ENCODE measurements around the gene SLC13A3.

The SLC13A3 gene

DNA sequence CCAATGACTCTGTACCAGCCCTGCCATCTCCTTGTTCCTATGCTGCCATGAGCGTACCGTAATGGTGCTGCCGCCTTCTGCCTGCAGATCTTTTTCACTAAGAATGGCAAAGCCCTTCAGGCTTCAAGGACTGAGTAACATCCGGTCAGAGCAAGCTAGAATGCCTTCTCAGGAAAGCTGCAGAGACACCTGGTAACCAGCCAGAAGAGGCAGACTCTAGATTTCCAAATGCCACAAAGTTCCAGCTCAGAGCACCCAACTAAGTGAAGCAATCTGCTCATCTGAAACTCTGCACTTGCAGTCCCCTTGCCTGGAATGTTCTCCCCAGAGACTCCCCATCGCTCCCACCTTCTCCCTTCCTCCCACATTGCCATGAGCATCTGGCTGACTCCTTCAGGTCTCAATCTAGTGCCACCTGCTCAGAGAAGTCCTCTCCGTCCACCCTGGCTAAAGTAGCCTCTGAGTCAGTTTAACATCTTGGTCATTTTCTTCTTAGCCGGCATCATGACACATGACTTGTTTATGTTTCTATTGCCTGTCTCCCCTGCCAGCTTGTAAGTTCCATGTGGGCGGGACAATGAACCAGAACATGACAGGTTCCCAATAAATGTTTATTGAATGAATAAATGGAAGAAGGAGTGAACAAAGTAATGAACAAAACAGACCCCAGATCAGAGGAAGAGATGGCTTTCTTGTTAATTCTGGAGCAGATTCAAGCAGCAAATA, 93.9 kb downstream of the SLC13A3 start:
- DNase-seq (ENCODE audit: low read depth): no peak

DNA sequence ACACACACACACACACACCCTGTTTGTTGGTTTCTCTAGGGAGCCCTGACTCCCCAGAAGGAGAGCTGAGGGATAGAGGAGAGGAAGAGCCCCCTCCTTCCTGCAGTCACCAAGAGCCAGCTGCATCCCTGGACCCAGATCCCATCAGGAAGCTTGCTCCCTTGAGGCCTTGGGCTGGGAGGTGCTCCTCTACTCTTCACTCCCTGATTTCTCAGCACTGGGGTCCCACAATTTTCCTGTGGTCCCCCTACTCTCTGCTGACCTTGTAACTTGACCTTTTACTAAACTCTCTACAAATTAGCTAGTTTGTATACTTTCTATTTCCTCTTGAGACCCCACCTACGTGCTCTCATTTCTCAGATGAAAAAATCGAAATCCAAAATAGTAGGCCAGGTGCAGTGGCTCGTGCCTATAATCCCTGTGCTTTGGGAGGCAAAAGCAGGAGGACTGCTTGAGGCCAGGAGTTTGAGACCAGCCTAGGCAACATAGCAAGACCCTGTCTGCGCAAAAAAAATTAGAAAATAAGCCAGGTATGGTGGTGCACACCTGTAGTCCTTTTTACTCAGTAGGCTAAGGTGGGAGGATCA, 95.8 kb downstream of the SLC13A3 start:
- no peak for DNase-seq (ENCODE audit: low read depth)

DNA sequence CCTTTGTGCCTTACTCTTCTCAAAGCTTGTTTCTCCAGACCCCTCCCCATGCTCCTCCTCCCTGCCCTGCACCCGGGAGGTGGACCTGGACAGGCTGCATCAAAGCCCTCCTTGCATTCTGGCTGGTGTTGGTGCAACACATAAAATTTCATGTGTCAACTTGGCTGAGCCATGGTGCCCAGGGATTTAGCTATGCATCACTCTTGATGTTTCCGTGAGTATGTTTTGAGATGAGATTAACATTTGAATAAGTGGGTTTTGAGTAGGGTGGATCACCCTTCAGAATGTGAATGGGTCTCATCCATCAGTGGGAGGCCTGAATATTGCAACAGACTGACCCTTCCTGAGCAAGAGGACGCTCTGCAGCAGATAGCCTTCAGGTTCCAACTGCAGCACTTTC, 96.4 kb downstream of the SLC13A3 start:
- no peak for DNase-seq (ENCODE audit: low read depth)

- DNase-seq (ENCODE audit: low read depth): no peak
These were observed 97.3 kb downstream of the SLC13A3 start for GRCh38 chr20:46553926-46554325.

DNA sequence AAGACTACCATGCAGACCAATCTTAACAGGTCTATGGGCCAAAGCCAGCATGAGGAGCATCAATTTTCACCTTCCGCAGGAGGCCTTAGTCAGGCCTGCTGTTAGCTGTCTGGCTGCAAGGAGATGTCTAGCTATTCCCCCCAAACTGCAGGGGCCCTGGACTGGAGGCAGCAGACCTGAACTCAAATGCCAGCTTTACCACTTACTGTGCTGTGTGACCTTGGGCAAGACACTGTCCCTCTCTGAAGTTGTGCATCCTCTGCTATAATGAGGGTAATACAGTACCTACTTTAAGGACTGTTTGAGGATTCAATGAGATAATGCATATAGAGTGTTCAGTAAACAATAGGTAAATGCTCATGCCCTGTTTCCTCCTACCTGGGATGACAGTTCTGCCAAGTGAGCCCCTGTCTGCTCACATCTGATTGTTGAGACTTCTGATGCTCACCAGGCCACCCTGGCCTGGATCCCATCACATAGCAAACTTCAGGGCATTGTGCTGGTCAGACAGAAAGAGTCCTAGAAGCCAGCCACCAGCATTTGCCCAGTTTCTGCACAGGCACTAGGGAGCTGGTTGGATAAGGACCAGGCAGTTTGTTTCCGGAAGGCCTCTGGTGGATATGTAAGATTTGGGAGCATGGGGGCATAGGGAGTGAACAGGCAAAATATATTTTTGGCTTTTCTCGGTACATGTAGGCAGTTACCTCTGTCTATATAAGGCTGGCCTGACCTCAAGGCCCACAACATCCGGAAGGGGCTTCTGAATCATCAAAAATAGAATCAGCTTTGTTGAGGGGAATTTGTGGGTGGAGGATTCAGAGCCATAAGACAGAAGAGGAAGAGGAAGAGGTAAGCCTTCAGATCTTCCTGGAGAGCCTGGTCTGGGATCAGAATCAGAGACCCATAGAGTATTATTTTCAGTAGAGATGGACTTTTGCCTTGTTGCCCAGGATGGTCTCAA, 98.5 kb downstream of the SLC13A3 start:
- DNase-seq (ENCODE audit: low read depth): no peak

DNA sequence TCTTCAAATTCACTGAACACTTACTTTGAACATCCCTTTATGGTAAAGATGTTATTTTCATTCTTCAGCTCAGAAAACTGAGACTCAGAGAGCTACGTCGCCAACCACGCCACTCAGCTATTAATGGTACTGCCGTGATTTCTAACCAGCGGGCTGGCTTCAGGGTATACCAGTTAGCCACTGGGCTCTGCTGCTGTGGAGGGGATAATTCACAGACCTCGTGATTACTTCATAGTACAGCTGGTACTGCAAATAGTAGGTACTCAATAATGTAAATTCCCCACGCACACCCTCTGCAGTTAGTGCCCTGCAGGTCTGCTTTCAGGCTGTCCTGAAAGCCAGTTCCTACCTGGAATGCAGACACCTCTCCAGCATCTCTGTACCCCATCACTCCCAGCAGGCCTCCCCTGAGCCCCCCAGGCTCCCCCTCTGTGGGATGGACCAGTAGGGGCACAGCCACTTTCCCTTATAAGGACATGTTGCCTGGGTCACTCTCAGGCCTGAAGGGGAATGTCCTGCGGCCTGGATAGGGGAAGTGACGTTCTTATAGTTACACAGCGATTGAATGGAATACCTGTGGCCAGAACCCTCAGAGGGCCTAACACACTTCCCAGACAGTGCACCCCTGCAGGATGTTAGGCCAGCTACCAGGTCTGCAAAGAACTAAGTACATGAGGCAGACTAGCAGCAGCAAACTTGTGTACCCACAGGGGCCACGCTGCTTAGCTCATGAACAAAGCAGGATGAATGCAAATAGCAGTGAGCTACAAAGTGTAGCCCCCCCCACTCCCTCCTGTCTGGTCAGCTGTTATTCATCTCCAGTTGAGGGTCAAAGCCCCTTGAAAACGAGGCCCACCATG, 99.5 kb downstream of the SLC13A3 start:
- DNase-seq (ENCODE audit: low read depth): no peak

GRCh38 chr20:46550461-46550860, 100.8 kb downstream of the SLC13A3 start, which contains the start of gene OCSTAMP:
Gene OCSTAMP (minus strand): TSS chr20:46550654. CDS start chr20:46550560, 94 bp downstream.
- DNase-seq (ENCODE audit: low read depth): no peak

DNA sequence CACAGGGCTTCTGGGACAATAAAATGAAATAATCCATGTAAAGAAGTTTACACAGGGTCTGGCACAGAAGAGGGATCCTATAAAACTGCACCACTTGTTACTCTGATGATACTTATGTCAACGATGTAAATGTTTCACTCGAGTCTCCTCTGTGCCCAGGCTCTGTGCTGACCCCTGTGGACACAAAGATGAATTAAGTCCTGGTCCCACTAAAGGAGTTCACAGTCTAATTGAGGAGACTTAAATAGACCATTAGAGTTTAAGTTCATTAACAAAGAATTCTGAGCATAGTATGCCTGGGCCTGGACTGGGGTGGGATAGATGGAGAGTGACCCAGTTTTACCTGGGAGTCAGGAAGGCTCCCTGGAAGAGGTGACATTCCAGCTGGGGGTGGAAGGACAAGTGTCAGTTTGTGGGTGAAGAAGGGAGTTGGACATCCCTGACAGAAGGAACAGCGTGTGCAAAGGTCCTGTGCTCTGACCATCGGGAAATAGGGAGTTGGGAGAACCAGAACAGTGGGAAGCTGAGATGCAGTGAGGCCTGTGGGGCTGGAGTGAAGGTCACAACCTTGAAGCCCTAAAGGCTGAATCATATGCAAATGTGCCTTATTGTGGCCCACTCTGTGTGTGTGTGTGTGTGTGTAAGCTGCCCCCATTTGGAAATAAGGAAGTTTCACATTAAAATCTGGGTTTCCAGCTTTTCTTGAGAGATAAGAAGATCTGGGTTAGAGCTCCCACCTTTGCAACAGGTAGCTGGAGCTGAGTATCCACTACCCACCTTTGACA, 101.9 kb downstream of the SLC13A3 start:
- DNase-seq (ENCODE audit: low read depth): no peak

- no peak for DNase-seq (ENCODE audit: low read depth)
These were observed 102.6 kb downstream of the SLC13A3 start for GRCh38 chr20:46548688-46549087.

GRCh38 chr20:46547995-46548394, 103.3 kb downstream of the SLC13A3 start:
- no peak for DNase-seq (ENCODE audit: low read depth)

- no peak for DNase-seq (ENCODE audit: low read depth)
These were observed 104.3 kb downstream of the SLC13A3 start for GRCh38 chr20:46546936-46547335.

- no peak for DNase-seq (ENCODE audit: low read depth)
These were observed 105.0 kb downstream of the SLC13A3 start for GRCh38 chr20:46546298-46546697.

DNA sequence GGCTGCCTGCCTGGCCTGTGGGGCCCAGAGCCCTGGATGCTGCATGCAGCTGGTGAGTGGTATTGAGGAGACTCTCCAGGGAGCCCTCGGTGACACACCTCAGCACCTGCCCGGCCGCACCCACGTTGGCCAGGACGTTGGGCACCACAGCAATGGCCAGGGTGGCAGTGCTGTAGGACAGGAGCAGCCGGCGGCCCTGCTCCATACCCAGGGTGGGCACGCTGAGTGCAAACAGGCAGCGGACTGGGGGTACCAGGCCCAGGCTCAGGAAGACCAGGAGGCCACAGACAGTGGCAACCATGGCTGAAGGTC, 105.5 kb downstream of the SLC13A3 start:
- DNase-seq (ENCODE audit: low read depth): no peak

- no peak for DNase-seq (ENCODE audit: low read depth)
These were observed 106.0 kb downstream of the SLC13A3 start for GRCh38 chr20:46545077-46545826.

DNA sequence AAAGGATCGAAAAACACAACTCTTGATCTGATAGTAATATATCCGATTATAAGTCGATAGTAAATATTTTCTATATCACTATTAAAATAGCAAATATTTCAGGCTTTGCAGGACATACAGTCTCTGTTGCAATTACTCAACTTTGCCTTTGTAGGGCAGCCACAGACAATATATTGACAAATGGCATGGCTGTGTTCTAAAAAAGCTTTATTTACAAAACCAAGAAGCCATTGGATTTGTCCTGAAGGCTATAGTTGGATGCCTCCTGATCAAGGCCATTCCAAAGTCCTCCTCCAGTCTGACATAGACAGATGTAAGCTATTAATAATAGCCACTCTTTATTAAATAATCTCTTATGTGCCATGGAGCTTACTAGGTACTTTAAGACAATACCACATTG, 106.7 kb downstream of the SLC13A3 start:
- DNase-seq (ENCODE audit: low read depth): no peak

DNA sequence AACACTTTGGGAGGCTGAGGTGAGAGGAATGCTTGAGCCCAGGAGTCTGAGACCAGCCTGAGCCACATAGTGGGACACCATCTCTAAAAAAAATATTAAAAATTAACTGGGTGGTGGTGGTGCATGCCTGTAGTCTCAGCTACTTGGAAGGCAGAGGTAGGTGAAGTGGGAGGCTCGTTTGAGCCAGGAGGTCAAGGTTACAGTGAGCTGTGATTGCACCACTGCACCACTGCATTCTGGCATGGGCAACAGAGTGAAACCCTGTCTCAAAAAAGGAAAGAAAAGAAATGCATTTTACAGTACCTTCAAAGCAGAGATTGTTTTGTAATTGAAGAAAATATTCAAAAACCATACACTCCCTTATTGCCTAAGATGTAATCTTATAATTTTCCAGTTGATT, 107.3 kb downstream of the SLC13A3 start:
- no peak for DNase-seq (ENCODE audit: low read depth)

GRCh38 chr20:46543033-46543432, 108.2 kb downstream of the SLC13A3 start:
- DNase-seq (ENCODE audit: low read depth): no peak

- DNase-seq (ENCODE audit: low read depth): no peak
These were observed 109.9 kb downstream of the SLC13A3 start for GRCh38 chr20:46541229-46541935.

DNA sequence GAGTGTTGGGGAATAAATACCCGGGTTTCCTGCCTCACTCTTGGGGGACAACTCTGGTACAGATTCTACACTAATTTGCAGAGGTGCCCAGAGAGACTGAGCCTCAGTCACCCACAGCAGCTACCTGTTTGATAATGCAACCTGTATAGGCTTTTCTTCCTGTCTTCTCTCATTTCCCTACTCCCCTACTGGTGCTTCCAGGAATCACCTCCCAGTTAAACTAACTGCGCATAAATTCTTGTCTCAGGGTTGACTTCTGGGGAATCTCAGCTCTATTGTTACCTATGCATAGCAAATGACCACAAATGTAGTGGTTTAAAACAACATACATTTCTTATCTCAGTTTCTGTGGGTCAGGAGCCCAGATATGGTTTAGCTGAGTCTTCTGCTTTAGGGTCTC, 112.1 kb downstream of the SLC13A3 start:
- DNase-seq (ENCODE audit: low read depth): no peak

GRCh38 chr20:46530640-46531039, 120.6 kb downstream of the SLC13A3 start:
- no peak for DNase-seq (ENCODE audit: low read depth)

Data from activated T-helper 1 cell treated with Interleukin-2 at 50 U/mL for 16 hours (primary cell).